HCT116 (cell line): ENCODE data around the gene PODNL1. TPM values are rescaled to one million over a fixed set of nuclear protein-coding genes. Genes with fewer than 3 reads are reported as not detected.

Experiments
- ATAC-seq: fragments of 200-7000 bp; cut with Tn5 transposase; 2 replicates; pipeline ENCODE4 v1.9.1; 2020; ENCODE audit warnings: mild to moderate bottlenecking, moderate library complexity
- BruUV-seq: library from RNA; stranded (reverse); fragments of 400-500 nt; replicated peaks from 2 replicates; lab custom pipeline; 2021; lab: Mats Ljungman, UMichigan
- CTCF ChIA-PET: fragments of 300-600 bp; sonication (Branson Sonifier 250); formaldehyde crosslinking; loops from one replicate; lab custom pipeline; 2021; ENCODE audit warnings: antibody characterized with exemption; lab: Charles Lee
- POLR2A ChIA-PET: fragments of 300-600, 350-600 bp; sonication (Branson Sonifier 250); formaldehyde crosslinking; loops from one replicate; lab custom pipeline; 2021; ENCODE audit warnings: antibody characterized with exemption; lab: Charles Lee
- RAD21 ChIA-PET, 2 experiments: fragments of 300-600 bp; sonication (Branson Sonifier 250); formaldehyde crosslinking; loops; one replicate each; lab custom pipeline; 2023; ENCODE audit warnings: low total read pairs in 2 of 2; ENCODE audit not compliant: uncharacterized antibody in 2 of 2, unreplicated experiment in 2 of 2, low non-redundant PET in 1 of 2; lab: Charles Lee
- DNase-seq: peaks from one replicate; pipeline ENCODE4 v3.0.0-alpha.2; 2010; ENCODE audit warnings: low read depth, low spot score
- H2AFZ ChIP-seq: fragments of 200-600 bp; shearing (Covaris generic), sonication (generic); 2 replicates; pipeline ENCODE4 v1.6.1; 2017; ENCODE audit warnings: low read depth, mixed run types, mixed read lengths, antibody characterized with exemption, low read length; ENCODE audit not compliant: poor library complexity, severe bottlenecking
- H3K27ac ChIP-seq: 2 replicates; pipeline ENCODE4 v1.5.1; 2012; ENCODE audit warnings: low read depth, low read length
- H3K27me3 ChIP-seq: fragments of 200-600 bp; sonication (generic); 2 replicates; pipeline ENCODE4 v1.6.1; 2016; ENCODE audit warnings: mixed run types, low read length, mixed read lengths; ENCODE audit not compliant: insufficient read depth
- H3K36me3 ChIP-seq, 2 experiments: fragments of 200-500 bp in 1 of 2; fragments of 200-600 bp in 1 of 2; sonication (Bioruptor generic) in 1 of 2; sonication (generic) in 1 of 2; 2 replicates each; pipeline versions ENCODE4 v1.5.1 to v1.6.1; 2014 to 2016; ENCODE audit warnings: low read length in 2 of 2, inconsistent platforms in 1 of 2, mixed read lengths in 1 of 2, mixed run types in 1 of 2; ENCODE audit not compliant: insufficient read depth in 2 of 2, control insufficient read depth in 1 of 2
- H3K4me1 ChIP-seq, 2 experiments: fragments of 200-600 bp in 1 of 2; sonication (generic) in 1 of 2; 2 replicates each; pipeline versions ENCODE4 v1.5.1 to v1.6.1; 2012 to 2017; ENCODE audit warnings: low read length in 2 of 2, inconsistent platforms in 1 of 2, mild to moderate bottlenecking in 1 of 2, mixed read lengths in 1 of 2, mixed run types in 1 of 2, moderate library complexity in 1 of 2; ENCODE audit not compliant: insufficient read depth in 2 of 2, control insufficient read depth in 1 of 2
- H3K4me2 ChIP-seq: fragments of 200-600 bp; sonication (generic); 2 replicates; pipeline ENCODE4 v1.6.1; 2017; ENCODE audit warnings: mixed run types, low read length, mixed read lengths
- H3K4me3 ChIP-seq, 2 experiments: fragments of 200-600 bp in 1 of 2; sonication (generic) in 1 of 2; replicated peaks in 1 of 2; 2 replicates each; pipeline ENCODE4 v1.5.1; 2011 to 2016; ENCODE audit warnings: low read length in 2 of 2, control low read depth in 1 of 2, low read depth in 1 of 2, mild to moderate bottlenecking in 1 of 2, mixed read lengths in 1 of 2, mixed run types in 1 of 2
- H3K79me2 ChIP-seq: fragments of 200-600 bp; sonication (generic); 2 replicates; pipeline ENCODE4 v1.6.1; 2017; ENCODE audit warnings: mild to moderate bottlenecking, mixed run types, low read length, moderate library complexity, mixed read lengths; ENCODE audit not compliant: insufficient read depth
- H3K9ac ChIP-seq: fragments of 200-600 bp; sonication (generic); 2 replicates; pipeline ENCODE4 v1.6.1; 2016; ENCODE audit warnings: low read length, mixed read lengths
- H3K9me2 ChIP-seq: fragments of 200-600 bp; sonication (generic), shearing (Covaris generic); 2 replicates; pipeline ENCODE4 v1.6.1; 2017; ENCODE audit warnings: mixed run types, mild to moderate bottlenecking, moderate library complexity; ENCODE audit not compliant: insufficient read depth
- H3K9me3 ChIP-seq, 2 experiments: fragments of 200-500 bp in 1 of 2; fragments of 200-600 bp in 1 of 2; sonication (Bioruptor generic) in 1 of 2; sonication (generic) in 1 of 2; 2 replicates each; pipeline ENCODE4 v1.6.1; 2014 to 2017; ENCODE audit warnings: low read length in 2 of 2, mixed read lengths in 2 of 2, inconsistent platforms in 1 of 2, low read depth in 1 of 2, mild to moderate bottlenecking in 1 of 2, mixed run types in 1 of 2, moderate library complexity in 1 of 2; ENCODE audit not compliant: control insufficient read depth in 1 of 2, insufficient read depth in 1 of 2
- H4K20me1 ChIP-seq: fragments of 200-600 bp; sonication (generic), shearing (Covaris generic); 2 replicates; pipeline ENCODE4 v1.6.1; 2017; ENCODE audit warnings: mixed run types, mild to moderate bottlenecking, moderate library complexity; ENCODE audit not compliant: insufficient read depth
- ELF1 ChIP-seq: IDR thresholded peaks from 2 replicates; pipeline ENCODE4 v1.6.1; 2012; ENCODE audit warnings: low read depth, borderline replicate concordance
- EZH2 ChIP-seq: fragments of 200-600 bp; sonication (generic); IDR thresholded peaks from 2 replicates; pipeline ENCODE4 v1.6.1; 2017; ENCODE audit warnings: antibody characterized with exemption, mixed run types
- FOSL1 ChIP-seq: IDR thresholded peaks from 2 replicates; pipeline ENCODE4 v1.6.1; 2012; ENCODE audit warnings: low read depth
- POLR2A ChIP-seq: IDR thresholded peaks from 2 replicates; pipeline ENCODE4 v1.7.0; 2011; ENCODE audit warnings: borderline replicate concordance; ENCODE audit not compliant: insufficient read depth, insufficient read length; ENCODE audit errors: extremely low read depth
- RAD21 ChIP-seq: IDR thresholded peaks from 2 replicates; pipeline ENCODE4 v1.6.1; 2012; ENCODE audit warnings: low read depth, mild to moderate bottlenecking
- SP1 ChIP-seq: IDR thresholded peaks from 2 replicates; pipeline ENCODE4 v1.6.1; 2012; ENCODE audit warnings: low read depth
- SRF ChIP-seq: IDR thresholded peaks from 2 replicates; pipeline ENCODE4 v1.6.1; 2012; ENCODE audit warnings: low read depth
- YY1 ChIP-seq: IDR thresholded peaks from 2 replicates; pipeline ENCODE4 v1.6.1; 2011; ENCODE audit warnings: low read length, low read depth, moderate library complexity, mild to moderate bottlenecking; ENCODE audit not compliant: insufficient replicate concordance; ENCODE audit errors: extremely low read depth
- ZNF274 ChIP-seq: fragments of 200-500 bp; sonication (Bioruptor generic); IDR thresholded peaks from 2 replicates; pipeline ENCODE4 v1.6.1; 2014; ENCODE audit warnings: mild to moderate bottlenecking, low read depth, low read length, inconsistent platforms
- intact Hi-C: fragments of 100-400 bp; cut with micrococcal nuclease; formaldehyde crosslinking; loops from 2 replicates; pipeline ENCODE4 v1.10.0; 2022
- total RNA-seq: library from RNA; stranded (reverse); gene quantifications from one replicate; pipeline ENCODE4 v1.2.1, GENCODE V29; 2021; ENCODE audit not compliant: unreplicated experiment
- TF ChIP-seq, protein P1 (sequence below): IDR thresholded peaks from 2 replicates; pipeline ENCODE4 v1.6.1; 2011; ENCODE audit warnings: mild to moderate bottlenecking, low read length, moderate library complexity; ENCODE audit not compliant: insufficient replicate concordance; ENCODE audit errors: extremely low read depth
- TF ChIP-seq, protein P2 (sequence below): IDR thresholded peaks from 2 replicates; pipeline ENCODE4 v1.6.1; 2012
- TF ChIP-seq, protein P3 (sequence below): IDR thresholded peaks from 2 replicates; pipeline ENCODE4 v1.6.1; 2012

Gene PODNL1
- total RNA-seq, 1 experiment from 2014 or later = 0.71 TPM

DNA sequence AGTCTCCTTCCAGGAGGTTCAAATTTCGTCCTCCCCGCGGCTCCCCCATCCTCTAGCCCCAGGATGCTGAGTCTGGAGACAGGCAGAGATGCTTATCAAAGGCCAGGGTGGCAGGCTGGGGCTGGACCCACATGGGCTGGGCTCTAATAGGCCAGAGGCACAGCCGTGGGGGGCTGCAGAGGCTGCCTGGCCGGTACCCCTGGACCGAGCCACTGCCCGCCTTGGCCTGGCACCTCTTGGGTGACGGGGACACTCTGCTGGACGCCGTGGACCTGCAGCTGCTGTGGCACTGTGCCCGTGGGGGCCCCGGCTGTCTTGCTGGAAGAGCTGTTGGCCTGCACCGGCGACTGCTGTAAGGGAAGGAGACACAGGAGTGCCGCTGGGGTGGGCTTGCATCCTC lies 42.1 kb upstream of the PODNL1 start:
- Histone ChIP-seq H3K4me3 (no peak overlapping the region), H3K27me3 (no peaks in the 10 kb centered on the region), H3K4me1 (no peaks in the 10 kb centered on the region; a peak in 1 of 4 replicates), H3K36me3 (no peaks in the 10 kb centered on the region; a peak in 1 of 4 replicates), H2AFZ (no peak overlapping the region), H4K20me1 (no peaks in the 10 kb centered on the region), H3K9me3 (no peaks in the 10 kb centered on the region), H3K4me2 (no peak overlapping the region), H3K9ac (no peak overlapping the region), H3K9me2 (no peaks in the 10 kb centered on the region), H3K27ac (no peak overlapping the region), H3K79me2 (no peaks in the 10 kb centered on the region)
- TF ChIP-seq POLR2A (no peak), SP1 (no peak), SRF (no peak), RAD21 (no peak), FOSL1 (no peak), ZNF274 (no peak)
- TF ChIP-seq, protein P1, sequence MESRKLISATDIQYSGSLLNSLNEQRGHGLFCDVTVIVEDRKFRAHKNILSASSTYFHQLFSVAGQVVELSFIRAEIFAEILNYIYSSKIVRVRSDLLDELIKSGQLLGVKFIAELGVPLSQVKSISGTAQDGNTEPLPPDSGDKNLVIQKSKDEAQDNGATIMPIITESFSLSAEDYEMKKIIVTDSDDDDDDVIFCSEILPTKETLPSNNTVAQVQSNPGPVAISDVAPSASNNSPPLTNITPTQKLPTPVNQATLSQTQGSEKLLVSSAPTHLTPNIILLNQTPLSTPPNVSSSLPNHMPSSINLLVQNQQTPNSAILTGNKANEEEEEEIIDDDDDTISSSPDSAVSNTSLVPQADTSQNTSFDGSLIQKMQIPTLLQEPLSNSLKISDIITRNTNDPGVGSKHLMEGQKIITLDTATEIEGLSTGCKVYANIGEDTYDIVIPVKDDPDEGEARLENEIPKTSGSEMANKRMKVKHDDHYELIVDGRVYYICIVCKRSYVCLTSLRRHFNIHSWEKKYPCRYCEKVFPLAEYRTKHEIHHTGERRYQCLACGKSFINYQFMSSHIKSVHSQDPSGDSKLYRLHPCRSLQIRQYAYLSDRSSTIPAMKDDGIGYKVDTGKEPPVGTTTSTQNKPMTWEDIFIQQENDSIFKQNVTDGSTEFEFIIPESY = no peak
- TF ChIP-seq, protein P2, sequence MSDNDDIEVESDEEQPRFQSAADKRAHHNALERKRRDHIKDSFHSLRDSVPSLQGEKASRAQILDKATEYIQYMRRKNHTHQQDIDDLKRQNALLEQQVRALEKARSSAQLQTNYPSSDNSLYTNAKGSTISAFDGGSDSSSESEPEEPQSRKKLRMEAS = no peak
- ChIA-PET POLR2A (no interaction called here), RAD21 (no interaction called here), CTCF (no interaction called here)
- no peak for DNase-seq
- BruUV-seq = no TSS peak
- intact Hi-C loops = no loop called here
- no peak for ATAC-seq

DNA sequence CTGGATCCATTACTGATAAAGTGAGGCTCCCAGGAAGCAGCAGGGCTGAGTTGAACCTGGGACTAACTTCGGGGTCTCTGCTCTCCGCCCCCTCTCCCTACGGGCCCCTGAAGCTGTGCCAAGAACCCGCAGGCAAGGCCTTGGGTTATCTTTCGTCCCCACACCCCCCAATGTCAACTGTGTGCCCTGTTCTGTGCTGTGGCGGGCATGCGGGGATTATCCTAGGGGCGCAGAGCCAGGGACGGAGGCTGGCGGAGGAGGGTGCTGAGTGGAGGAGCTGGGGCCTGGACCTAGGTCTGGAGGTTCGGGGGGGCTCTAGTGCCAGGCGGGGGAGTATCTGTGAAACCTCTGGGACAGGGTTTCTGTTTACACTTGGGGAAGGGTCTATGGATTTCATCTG lies 41.5 kb upstream of the PODNL1 start:
- H3K4me3 ChIP-seq = no peak overlapping the region
- intact Hi-C loops = no loop called here
- CTCF ChIA-PET = no interaction called here
- BruUV-seq = no TSS peak
- TF ChIP-seq ELF1 (no peak), FOSL1 (no peak), SRF (no peak), EZH2 (no peak), YY1 (no peak)
- TF ChIP-seq, protein P2 = no peak
- TF ChIP-seq, protein P3, sequence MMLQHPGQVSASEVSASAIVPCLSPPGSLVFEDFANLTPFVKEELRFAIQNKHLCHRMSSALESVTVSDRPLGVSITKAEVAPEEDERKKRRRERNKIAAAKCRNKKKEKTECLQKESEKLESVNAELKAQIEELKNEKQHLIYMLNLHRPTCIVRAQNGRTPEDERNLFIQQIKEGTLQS = no peak
- TF ChIP-seq, all 23 proteins: peak for 0
- no peaks in the 10 kb centered on the region; a peak in 1 of 4 replicates for H3K36me3 ChIP-seq
- no peaks in the 10 kb centered on the region for H3K79me2 ChIP-seq
- no peak overlapping the region for H3K27ac ChIP-seq
- no peaks in the 10 kb centered on the region for H3K9me2 ChIP-seq
- POLR2A ChIA-PET = no interaction called here
- H3K4me1 ChIP-seq = no peaks in the 10 kb centered on the region; a peak in 1 of 4 replicates
- RAD21 ChIA-PET = no interaction called here
- no peaks in the 10 kb centered on the region for H3K9me3 ChIP-seq
- H3K4me2 ChIP-seq = no peak overlapping the region
- H3K27me3 ChIP-seq = no peaks in the 10 kb centered on the region
- H2AFZ ChIP-seq = no peak overlapping the region
- no peaks in the 10 kb centered on the region for H4K20me1 ChIP-seq
- H3K9ac ChIP-seq = no peak overlapping the region
- DNase-seq = no peak
- ATAC-seq = no peak
